ENCODE results near the gene TULP4.

TULP4 gene, protein sequence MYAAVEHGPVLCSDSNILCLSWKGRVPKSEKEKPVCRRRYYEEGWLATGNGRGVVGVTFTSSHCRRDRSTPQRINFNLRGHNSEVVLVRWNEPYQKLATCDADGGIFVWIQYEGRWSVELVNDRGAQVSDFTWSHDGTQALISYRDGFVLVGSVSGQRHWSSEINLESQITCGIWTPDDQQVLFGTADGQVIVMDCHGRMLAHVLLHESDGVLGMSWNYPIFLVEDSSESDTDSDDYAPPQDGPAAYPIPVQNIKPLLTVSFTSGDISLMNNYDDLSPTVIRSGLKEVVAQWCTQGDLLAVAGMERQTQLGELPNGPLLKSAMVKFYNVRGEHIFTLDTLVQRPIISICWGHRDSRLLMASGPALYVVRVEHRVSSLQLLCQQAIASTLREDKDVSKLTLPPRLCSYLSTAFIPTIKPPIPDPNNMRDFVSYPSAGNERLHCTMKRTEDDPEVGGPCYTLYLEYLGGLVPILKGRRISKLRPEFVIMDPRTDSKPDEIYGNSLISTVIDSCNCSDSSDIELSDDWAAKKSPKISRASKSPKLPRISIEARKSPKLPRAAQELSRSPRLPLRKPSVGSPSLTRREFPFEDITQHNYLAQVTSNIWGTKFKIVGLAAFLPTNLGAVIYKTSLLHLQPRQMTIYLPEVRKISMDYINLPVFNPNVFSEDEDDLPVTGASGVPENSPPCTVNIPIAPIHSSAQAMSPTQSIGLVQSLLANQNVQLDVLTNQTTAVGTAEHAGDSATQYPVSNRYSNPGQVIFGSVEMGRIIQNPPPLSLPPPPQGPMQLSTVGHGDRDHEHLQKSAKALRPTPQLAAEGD (N-terminal part only)

DNA sequence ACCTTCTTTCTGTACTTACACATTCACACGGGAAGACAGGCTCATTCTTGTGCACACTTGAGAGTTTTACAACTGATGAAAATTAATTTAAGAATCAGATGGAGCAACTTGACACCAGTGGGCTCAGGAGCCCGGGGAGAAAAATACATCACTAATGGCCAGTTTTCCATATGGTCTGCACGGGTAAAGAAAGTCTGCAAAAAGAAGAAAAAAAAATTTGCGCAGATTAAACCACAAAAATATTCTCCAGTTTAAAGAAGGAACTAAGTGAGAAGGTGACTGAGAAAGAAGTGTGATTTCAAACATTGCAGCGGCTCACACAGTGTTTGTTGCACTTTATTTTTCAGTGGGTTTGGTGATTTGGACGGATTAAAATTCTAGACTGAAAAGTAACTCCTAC, at the start of gene TULP4:
TSS of gene TULP4 (plus strand) at position 301 of the 400 bp plus-strand sequence. CDS start 1,552 bp downstream, outside the sequence.
- no peak for DNase-seq (ENCODE audit: low read depth in 2 of 2)

DNA sequence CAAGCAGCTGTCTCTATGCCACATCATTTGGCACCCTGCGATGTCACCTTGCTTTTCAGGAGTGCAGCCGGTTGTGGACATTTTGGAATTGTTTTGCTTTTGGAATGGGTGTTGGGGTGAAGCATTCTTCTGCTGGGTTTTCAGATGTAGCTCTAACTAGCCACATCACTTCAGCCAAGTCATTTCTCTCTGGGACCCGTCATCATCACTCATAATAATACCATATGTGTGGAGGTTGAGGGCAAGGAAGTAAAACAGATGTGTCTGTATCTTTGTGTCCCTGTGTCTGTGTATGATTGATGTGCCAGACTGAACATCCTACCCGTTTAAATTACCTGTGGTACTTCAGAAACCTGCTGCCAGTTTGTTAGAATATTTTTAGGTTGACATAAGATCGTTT, 49.5 kb upstream of the TULP4 start:
- DNase-seq (ENCODE audit: low read depth in 2 of 2): no peak

DNA sequence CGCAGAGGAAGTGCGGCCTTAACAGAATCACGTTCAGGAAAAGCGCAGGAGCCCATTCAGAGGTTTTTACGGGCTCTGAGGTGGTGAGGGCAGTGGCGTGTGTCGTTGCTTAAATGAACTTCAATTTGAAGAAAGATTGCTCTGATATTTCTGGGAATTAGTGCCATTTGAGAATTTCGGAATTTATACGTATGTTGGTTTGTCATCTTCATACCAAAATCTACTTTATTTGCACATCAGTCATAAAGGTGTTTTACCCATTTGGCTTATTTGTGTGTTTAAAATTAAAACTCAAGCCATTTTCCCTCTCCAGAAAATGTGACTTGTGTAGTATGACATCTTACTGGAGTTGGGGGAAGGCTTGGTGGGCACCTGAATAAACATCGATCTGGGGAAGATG, 48.1 kb upstream of the TULP4 start:
- no peak for DNase-seq (ENCODE audit: low read depth in 2 of 2)

DNA sequence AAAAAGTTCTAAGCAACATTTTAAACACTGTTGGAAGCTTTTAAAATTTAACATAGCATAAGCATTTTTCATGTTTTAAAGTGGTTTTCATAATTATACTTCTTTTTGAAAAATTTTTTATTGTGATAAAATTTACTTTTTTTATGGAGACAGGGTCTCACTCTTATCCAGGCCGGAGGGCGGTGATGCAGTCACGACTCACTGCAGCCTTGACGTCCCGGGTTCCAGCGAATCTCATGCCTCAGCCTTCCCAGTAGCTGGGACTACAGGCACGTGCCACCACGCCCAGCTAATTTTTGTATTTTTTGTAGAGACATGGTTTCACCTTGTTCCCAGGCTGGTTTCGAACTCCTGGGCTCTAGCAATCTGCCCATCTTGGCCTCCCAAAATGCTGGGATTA, 46.1 kb upstream of the TULP4 start:
- no peak for DNase-seq (ENCODE audit: low read depth in 2 of 2)

DNA sequence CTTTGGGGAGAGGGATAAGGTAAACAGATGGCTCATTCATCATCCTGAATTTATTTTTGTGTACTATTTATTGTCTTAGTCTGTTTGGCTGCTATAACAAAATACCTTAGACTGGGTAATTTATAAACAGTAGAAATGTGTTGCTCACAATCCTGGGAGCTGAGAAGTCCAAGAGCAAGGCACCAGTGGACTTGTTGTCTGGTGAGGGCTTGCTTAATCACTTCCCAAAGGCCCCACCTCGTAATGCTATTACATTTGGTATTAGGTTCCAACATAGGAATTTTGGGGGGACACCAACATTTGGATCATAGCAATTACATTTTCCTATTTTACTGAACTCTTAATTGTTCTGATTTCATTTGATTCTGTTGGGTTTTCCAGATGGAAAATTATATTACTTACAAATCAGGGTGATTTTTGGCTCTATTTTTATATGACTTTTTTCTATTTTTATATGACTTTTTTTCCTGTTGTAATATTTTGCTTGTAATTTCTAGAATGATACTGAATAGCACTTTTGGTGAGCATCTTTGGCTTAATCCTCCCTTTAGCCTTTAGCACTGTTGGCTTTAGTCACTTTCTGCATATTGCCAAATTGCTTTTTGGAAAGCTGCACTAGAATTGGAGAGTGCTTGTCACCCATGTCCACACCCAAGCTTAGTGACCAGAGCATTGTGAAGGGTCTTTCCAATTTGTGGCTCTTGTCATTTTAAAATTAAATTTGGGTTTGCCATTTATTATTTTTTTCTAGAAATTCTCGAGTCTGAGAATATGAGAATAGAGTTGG, 43.7 kb upstream of the TULP4 start:
- no peak for DNase-seq (ENCODE audit: low read depth in 2 of 2)

DNA sequence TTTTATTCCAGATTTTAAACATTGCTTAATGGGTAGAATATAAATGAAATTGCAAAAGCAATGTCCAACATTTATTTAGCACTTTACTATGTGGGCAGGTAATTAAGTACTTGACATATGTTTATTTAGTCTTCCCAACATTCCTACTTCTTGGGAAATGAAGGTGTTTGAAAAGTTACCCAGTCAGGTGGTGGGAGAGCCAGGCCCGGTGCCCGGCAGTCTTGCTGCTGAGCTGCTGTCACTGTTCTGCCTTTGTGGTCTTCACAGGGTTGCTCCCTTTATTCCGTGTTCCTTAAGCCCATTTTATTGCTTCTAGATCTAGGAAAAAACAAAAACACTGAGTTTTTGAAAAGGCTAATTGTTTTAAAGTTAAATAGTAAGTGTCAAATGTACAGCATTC, 42.6 kb upstream of the TULP4 start:
- DNase-seq (ENCODE audit: low read depth in 2 of 2): no peak

DNA sequence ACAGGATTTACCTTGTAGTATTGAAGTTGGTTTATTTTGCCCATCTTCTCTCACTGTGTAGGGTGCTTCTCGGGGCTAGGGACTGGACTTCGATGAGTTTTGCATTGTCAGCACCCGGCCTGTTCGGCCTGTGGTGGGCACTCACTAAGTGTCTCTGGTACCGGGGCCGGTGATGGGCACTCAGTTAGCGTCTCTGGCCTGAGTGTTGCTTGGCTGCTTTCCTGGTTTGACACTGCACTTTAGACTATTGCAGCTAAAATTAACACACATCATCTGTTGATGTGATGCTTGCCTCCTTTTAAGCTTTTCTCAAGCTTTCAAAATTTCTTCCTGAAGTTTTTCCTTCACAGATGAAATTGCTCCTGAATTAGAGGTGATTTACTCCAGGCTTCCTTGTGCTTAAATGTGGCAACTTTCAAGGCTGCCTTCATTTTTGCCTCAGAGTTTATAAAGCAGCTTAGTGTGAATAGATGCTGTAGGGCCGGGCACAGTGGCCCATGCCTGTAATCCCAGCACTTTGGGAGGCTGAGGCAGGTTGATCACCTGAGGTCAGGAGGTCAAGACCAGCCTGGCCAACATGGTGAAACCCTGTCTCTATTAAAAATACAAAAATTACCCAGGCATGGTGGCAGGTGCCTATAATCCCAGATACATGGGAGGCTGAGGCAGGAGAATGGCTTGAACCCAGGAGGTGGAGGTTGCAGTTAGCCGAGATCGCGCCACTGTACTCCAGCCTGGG, 41.7 kb upstream of the TULP4 start:
- DNase-seq (ENCODE audit: low read depth in 2 of 2): no peak

DNA sequence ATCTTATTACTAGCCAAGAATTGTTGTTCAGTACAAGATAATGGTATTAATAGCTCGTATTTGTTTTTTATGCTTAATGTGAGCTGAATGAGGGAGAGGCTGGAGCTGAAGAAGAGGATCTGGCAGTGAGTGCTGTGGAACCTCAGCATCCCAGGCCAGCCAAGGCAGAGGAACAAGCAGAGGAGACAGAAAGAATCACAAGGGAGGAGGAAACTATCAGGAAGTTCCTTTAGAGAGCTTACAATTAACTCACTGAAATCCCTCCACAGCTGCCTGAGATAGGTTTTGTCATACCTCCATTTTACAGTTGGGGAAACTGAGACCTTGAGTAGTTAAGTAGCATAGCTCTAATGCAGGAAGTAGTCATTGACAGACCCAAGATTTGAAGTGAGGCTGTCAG, 39.9 kb upstream of the TULP4 start:
- no peak for DNase-seq (ENCODE audit: low read depth in 2 of 2)

DNA sequence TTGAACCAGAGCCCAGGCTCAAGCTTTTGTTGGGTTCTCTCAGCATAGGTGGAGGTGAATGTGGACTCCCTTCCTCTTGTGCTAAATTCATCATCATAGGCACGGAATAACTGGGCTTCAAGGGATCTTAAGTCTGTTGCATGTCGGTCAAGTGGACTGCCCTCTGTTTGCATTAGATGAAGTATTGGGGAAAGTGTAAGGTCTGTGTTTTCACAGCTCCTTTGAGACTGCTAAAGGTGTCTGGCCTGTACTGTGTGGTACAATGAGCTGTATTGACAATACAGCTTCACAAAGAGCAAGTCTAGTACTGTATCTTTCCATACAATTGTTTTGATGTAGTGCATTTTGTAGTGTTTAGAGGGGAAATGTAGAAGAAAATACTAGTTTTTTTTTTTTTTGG, 34.3 kb upstream of the TULP4 start:
- DNase-seq (ENCODE audit: low read depth in 2 of 2): no peak

DNA sequence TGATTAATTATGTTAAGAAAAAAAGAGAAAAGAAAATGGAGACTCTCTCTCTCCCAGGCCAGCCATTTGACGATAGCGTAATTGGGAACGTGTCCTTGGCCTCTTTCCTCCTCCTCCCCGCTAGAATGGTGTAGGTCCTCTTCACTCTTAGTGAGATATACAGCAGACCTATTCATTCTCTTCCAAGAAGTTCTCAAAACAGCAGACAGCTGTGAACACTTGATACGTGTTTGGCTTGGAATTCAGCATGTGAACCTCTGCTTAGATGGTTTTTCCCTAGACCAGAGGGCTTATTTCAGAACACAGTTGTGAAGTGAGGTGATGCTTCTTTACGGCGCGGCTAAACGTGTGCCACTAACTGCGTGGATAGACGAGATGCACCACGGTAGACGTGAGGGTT, 32.6 kb upstream of the TULP4 start:
- DNase-seq (ENCODE audit: low read depth in 2 of 2): no peak

DNA sequence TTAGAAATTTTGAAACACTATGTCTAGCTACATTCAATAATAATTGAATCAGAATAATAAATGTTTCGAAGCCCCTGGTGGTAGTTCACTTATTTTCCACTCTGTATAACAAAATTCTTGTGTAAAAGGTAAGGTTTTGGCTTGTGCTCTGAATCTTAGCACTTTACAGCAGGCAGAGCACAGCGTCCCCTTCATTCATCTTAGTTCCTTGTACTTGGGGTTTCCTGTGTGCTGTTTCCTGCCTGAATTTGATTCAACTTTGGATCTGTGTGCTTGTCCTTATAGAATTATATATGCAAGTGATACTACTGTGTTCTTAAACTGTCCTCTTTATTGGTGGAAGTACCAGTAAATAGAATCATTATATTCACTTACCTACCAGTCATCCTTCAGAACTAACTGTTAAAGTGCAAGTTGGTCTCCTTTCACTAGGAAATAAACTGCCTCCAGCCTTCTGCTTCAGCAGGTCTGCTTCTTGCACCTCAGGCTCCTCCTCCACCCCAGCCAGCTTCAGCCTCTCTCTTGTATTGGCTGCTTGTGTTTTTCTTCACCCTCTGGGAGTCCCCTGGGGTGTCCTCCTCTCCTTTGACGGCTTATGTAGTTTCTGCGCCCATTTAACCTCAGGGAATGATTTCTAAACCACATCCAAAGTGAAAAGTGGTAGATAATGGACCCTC, 28.8 kb upstream of the TULP4 start:
- peak; percentile 37 to 45 for DNase-seq (ENCODE audit: low read depth in 2 of 2)

DNA sequence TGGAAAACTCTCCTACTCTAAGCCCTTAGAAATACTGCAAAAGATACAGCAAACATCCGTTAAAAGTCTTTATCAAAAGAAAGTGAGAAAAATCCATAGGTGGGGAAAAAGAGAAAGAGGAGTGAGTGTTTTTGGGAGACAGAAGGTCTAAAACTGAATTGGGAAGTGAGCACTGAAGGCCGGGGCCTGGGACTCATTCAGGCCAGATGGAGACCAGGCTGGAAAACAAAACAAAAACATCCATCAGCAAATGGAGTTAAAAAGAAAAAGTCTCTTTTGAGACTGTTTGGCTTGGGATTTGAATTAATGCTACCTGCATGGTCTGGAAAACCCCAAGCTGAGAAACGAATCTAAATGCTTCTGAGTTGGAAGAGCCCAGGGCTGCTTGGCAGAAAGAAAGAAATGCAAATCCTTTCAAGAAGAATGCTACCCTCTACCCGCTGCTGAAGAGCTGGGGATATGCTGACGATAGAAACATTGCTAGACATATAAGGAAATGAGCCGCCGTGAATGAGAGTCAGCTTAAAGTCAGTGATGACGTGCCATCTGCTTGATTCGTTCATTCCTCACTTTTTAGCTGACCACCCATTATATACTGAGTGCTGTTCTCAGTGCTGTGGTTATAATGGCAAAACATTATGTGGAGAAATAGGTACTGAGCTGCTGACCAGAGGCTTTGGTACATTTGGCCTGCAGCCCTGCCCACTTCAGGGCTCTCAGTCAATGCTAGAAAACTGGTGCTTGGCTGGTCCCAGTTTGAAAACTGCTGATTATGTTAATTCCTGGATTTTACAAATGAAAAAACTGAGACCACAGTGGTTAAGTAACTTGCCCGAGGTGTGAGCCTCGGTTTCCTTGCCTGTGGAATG, 28.0 kb upstream of the TULP4 start:
- peak; percentile 88 to 91 for DNase-seq (ENCODE audit: low read depth in 2 of 2)

DNA sequence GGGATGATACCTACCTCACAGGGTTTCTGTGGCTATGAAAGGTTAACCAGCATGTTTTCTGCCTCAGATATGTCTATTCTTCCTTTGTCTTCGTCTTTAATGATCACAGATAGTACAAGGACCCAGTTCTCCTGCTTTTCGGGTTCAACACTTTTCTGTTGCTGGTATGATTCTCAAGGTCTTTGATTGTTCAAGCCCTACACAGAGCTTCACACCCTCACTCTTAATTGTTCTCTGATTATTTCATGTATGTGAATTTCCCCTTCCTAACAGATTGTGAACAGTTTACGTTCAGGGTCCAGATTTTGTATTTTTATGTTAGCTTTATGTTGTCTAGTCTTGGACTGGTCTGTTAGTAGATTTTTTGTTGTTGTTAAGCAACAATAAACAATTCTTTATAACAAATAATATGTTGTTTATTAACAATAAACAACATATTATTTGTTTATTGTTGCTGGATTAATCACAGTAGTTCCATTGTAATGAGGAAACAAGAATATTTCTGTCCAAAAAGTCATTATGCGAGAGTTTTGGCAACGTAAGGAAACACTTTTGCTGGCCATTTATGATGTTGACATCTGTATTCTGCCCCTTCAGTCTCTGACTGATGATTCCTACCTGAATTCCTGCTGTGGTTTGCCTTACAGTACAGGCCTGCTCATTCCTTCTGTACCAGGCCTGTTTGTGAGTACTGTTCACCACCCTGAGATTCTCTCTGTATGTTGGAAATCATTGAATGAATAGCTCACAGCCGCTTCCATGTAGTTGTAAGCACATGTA, 27.2 kb upstream of the TULP4 start:
- no peak for DNase-seq (ENCODE audit: low read depth in 2 of 2)

DNA sequence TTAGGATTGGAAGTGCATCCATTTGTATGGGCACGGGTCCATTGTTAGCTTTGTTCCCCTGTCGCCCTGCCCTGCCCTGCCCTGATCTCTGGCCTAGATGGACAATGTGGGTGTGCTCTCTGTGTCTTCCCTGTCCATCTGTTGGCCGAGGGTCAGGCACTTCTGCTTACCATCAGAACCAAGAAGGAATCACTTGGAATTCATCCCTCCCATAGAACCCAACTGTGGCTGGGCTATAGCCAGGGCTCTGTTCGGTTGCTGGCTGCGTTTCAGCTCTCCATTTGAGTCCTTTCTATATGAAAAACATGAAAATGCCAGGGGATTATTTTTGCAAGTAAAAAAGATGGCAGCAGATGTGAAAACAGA, 26.6 kb upstream of the TULP4 start:
- no peak for DNase-seq (ENCODE audit: low read depth in 2 of 2)

DNA sequence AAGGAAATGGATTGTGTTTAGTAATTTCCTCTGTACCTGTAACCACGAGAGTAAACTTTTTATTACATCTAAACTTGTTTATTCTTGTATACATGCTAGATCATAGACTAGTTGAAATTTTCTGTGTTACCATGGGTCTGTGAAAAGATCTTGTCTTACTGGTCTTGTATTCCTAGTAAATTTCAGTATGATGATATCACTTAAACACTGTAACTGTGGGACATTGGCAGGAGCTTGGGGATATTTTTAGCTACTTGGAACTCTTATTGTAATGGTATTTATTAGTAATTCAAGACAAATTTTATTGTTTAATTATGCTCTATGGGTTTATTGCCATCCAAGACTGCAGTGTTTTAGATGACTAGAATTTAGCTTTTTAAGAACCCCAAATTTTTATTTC, 25.9 kb upstream of the TULP4 start:
- DNase-seq (ENCODE audit: low read depth in 2 of 2): peak; percentile 51 to 52

DNA sequence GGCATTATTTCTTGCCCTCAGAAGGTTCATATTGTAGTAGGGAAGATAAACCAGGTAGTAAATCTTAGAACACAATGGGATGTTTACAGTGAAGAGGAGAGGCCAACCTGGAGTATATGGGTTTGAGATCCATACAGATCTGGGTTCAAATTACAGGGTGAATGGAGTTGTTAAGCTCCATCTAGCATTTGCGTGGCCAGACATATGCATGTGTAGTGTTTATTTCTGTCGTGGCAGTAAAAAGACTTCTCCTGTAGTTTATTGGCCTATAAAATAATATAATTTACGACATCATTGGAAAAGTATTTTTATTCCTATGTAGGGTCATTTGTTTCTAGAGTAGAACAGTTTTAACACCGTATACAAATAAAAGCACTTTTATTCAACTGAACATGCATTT, 25.2 kb upstream of the TULP4 start:
- no peak for DNase-seq (ENCODE audit: low read depth in 2 of 2)

DNA sequence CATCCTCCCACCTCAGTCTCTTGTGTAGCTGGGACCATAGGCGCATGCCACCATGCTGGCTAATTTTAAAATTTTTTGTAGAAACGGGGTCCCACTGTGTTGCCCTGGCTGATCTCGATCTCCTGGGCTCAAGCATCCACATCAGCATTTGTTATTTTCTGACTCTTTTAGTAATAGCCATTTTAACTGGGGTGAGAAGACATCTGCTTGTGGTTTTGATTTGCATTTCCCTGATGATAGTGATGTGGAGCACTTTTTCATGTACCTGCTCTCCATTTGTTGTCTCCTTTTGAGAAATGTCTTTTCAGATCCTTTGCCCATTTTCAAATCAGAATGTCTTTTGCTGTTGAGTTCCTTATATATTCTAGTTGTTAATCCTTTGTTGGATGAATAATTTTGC, 22.2 kb upstream of the TULP4 start:
- DNase-seq (ENCODE audit: low read depth in 2 of 2): no peak

DNA sequence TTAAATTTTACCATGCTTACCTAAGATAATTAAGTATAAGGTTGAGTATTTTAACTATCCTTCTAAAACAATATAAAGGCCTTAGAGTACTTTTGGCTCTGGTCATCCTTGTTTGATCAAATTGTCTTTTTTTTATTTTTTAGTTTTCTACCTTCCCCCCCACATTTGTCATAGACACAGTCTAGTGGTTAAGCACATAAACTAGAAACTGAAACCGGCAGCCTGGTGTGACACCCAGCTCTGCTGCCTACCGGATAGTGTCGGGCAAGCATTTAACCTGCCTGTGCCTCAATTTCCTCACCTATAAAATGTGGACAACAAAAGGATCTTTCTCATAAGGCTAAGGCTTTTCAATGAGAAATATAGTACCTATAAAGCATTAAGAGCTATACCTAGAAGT, 21.6 kb upstream of the TULP4 start:
- no peak for DNase-seq (ENCODE audit: low read depth in 2 of 2)

DNA sequence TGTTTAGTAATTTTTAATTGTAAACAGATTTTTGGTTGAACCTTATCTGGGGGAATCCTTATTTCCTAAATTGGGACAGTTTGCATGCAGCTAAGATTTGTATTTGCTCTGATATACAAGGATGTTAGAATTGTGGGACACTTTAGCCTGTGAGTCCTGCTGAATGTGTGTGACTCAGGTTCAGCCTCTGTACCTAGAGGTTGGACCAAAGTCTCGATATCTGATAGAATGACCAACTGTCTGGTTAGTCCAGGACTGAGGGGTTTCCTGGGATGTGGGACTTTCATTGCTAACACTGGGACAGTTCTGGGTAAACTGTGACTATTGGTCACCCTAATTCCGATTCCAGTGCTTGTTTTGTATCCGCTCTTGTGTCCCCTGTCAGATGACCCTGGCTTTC, 20.2 kb upstream of the TULP4 start:
- DNase-seq (ENCODE audit: low read depth in 2 of 2): no peak

Data from fibroblast of skin of left quadriceps (primary cell).